GM12878 (cell line): Measurements from ENCODE around the gene PSME3. TPM values are rescaled to one million over a fixed set of nuclear protein-coding genes. Genes with fewer than 3 reads are reported as not detected.

Experiments used
- ATAC-seq: fragments of 200-7000 bp; cut with Tn5 transposase; 3 replicates; pipeline ENCODE4 v1.9.1; 2020; ENCODE audit warnings: mild to moderate bottlenecking, moderate library complexity
- BruUV-seq: library from RNA; stranded (reverse); fragments of 400-500 nt; replicated peaks from 2 replicates; lab custom pipeline; 2021; lab: Mats Ljungman, UMichigan
- CTCF ChIA-PET: fragments of 300-600 bp; sonication (Branson Sonifier 250); formaldehyde crosslinking; extraction: SDS; loops from one replicate; lab custom pipeline; 2021; ENCODE audit warnings: inconsistent platforms; lab: Yijun Ruan, JAX
- POLR2A ChIA-PET: fragments of 350-600 bp; formaldehyde crosslinking; extraction: SDS; loops from one replicate; lab custom pipeline; 2021; ENCODE audit warnings: inconsistent platforms; lab: Charles Lee
- RAD21 ChIA-PET: fragments of 300-600 bp; sonication (Branson Sonifier 250); formaldehyde crosslinking; loops from one replicate; lab custom pipeline; 2023; ENCODE audit warnings: antibody characterized with exemption; ENCODE audit not compliant: unreplicated experiment; lab: Charles Lee
- SMC1A ChIA-PET: fragments of 300-600 bp; sonication (Branson Sonifier 250); formaldehyde crosslinking; loops from one replicate; lab custom pipeline; 2023; ENCODE audit not compliant: unreplicated experiment, uncharacterized antibody; lab: Charles Lee
- DNase-seq: peaks from one replicate; pipeline ENCODE4 v3.0.0-alpha.2; 2011; ENCODE audit warnings: low read depth, low spot score
- FAIRE-seq: peaks from 3 replicates; lab custom pipeline; 2011; peaks lifted over from hg19 to GRCh38; lab: Jason Lieb, UNC
- H2AFZ ChIP-seq: 2 replicates; pipeline ENCODE4 v1.6.0; 2011; ENCODE audit warnings: low read depth, low read length, control low read depth; ENCODE audit not compliant: control insufficient read depth
- H3K27ac ChIP-seq: 2 replicates; pipeline ENCODE4 v1.5.1; 2011; ENCODE audit warnings: control low read depth; ENCODE audit not compliant: control insufficient read depth, insufficient read depth
- H3K27me3 ChIP-seq, 2 experiments: replicated peaks in 1 of 2; 2 replicates each; pipeline versions ENCODE4 v1.6.0 to v1.6.1; 2011; ENCODE audit warnings: low read length in 1 of 2; ENCODE audit not compliant: control insufficient read depth in 2 of 2, insufficient read depth in 2 of 2
- H3K36me3 ChIP-seq, 2 experiments: 2 replicates each; pipeline ENCODE4 v1.5.1; 2011; ENCODE audit warnings: low read length in 1 of 2; ENCODE audit not compliant: control insufficient read depth in 2 of 2, insufficient read depth in 2 of 2
- H3K4me1 ChIP-seq: 2 replicates; pipeline ENCODE4 v1.6.1; 2011; ENCODE audit warnings: mild to moderate bottlenecking, low read length, moderate library complexity, mixed read lengths; ENCODE audit not compliant: control insufficient read depth, insufficient read depth
- H3K4me2 ChIP-seq: 2 replicates; pipeline ENCODE4 v1.6.0; 2011; ENCODE audit warnings: control low read depth; ENCODE audit not compliant: control insufficient read depth, insufficient read depth
- H3K4me3 ChIP-seq: fragments of 200-600 bp; sonication (generic); 2 replicates; pipeline ENCODE4 v1.5.1; 2016
- H3K79me2 ChIP-seq: 2 replicates; pipeline ENCODE4 v1.6.0; 2011; ENCODE audit warnings: low read length; ENCODE audit not compliant: control insufficient read depth, insufficient read depth
- H3K9ac ChIP-seq: 2 replicates; pipeline ENCODE4 v1.8.0; 2011; ENCODE audit warnings: low read length, control low read depth, mixed read lengths; ENCODE audit not compliant: control insufficient read depth, insufficient read depth
- H3K9me3 ChIP-seq: replicated peaks from 3 replicates; pipeline ENCODE4 v1.5.1; 2011; ENCODE audit warnings: mild to moderate bottlenecking, low read length; ENCODE audit not compliant: control insufficient read depth, insufficient read depth
- H4K20me1 ChIP-seq: 2 replicates; pipeline ENCODE4 v1.6.0; 2011; ENCODE audit not compliant: control insufficient read depth, insufficient read depth
- BCL3 ChIP-seq: IDR thresholded peaks from 2 replicates; pipeline ENCODE4 v1.6.1; 2011; ENCODE audit warnings: borderline replicate concordance, low read depth, mild to moderate bottlenecking, moderate library complexity, low read length; ENCODE audit not compliant: insufficient read depth, poor library complexity, severe bottlenecking
- CBX3 ChIP-seq: fragments of 200-600 bp; sonication (generic); IDR thresholded peaks from 2 replicates; pipeline ENCODE4 v1.6.1; 2016; ENCODE audit warnings: low read depth, borderline replicate concordance
- ELK1 ChIP-seq: IDR thresholded peaks from 2 replicates; pipeline ENCODE4 v1.6.1; 2012; ENCODE audit warnings: low read depth, low read length, improper control_type of control experiment
- KLF5 ChIP-seq: fragments of 450-650 bp; IDR thresholded peaks from 2 replicates; pipeline ENCODE4 v1.6.1; 2014; ENCODE audit warnings: mild to moderate bottlenecking; ENCODE audit not compliant: partially characterized antibody
- RB1 ChIP-seq: fragments of 450-650 bp; formaldehyde crosslinking; IDR thresholded peaks from 2 replicates; pipeline ENCODE4 v1.6.1; 2017; ENCODE audit warnings: mild to moderate bottlenecking, borderline replicate concordance
- SREBF2 ChIP-seq: IDR thresholded peaks from 2 replicates; pipeline ENCODE4 v1.6.1; 2012; ENCODE audit warnings: mild to moderate bottlenecking, low read length
- STAT1 ChIP-seq: fragments of 450-650 bp; conservative IDR thresholded peaks from 2 replicates; pipeline ENCODE4 v1.6.1; 2014; ENCODE audit warnings: antibody characterized with exemption, mild to moderate bottlenecking
- TBL1XR1 ChIP-seq: IDR thresholded peaks from 2 replicates; pipeline ENCODE4 v1.6.1; 2012; ENCODE audit warnings: low read depth, low read length, improper control_type of control experiment
- ZNF622 ChIP-seq: fragments of 450-650 bp; IDR thresholded peaks from 2 replicates; pipeline ENCODE4 v1.6.1; 2017; ENCODE audit warnings: mild to moderate bottlenecking, inconsistent platforms
- WGBS: methylation state at CpG from one replicate; pipeline ENCODE4 v1.1.6; 2016; ENCODE audit warnings: low lambda C conversion rate; ENCODE audit not compliant: insufficient replicate concordance, insufficient coverage; ENCODE audit errors: missing lambda C conversion rate; 5-methylcytosine and 5-hydroxymethylcytosine counted together
- in situ Hi-C: fragments of 300-500 bp; cut with MboI; formaldehyde crosslinking; loops from 9 replicates; pipeline ENCODE4 v1.14.3; 2018; ENCODE audit warnings: mixed read lengths
- intact Hi-C: fragments of 100-400 bp; cut with micrococcal nuclease; formaldehyde crosslinking; loops from one replicate; pipeline ENCODE4 v1.14.2; 2022; ENCODE audit not compliant: unreplicated experiment
- polyA plus RNA-seq, 11 experiments: library from polyadenylated mRNA; depleted of rRNA in 4 of 11; unstranded in 6 of 11; stranded (reverse) in 5 of 11; fragments of >200 nt; fragmentation: Nextera tagmentation in 4 of 11; fragmentation: Illumina TruSeq in 1 of 11; extraction: Ambion mirVana in 4 of 11; extraction: Trizol in 1 of 11; gene quantifications; 1 replicate in 1 of 11; 2 replicates in 10 of 11; pipeline versions ENCODE4 v1.2.1 to v1.2.3, GENCODE V29; 2011 to 2016; ENCODE audit warnings: inconsistent platforms in 2 of 11, missing spikeins in 2 of 11, low read depth in 1 of 11
- total RNA-seq, 4 experiments: library from RNA; depleted of rRNA in 3 of 4; stranded (reverse); fragments of >200 nt in 3 of 4; fragmentation: Illumina TruSeq in 1 of 4; extraction: Trizol in 1 of 4; gene quantifications; 2 replicates each; pipeline versions ENCODE4 v1.2.1 to v1.2.3, GENCODE V29; 2013 to 2021
- TF ChIP-seq, protein P1 (sequence below), 3 experiments: IDR thresholded peaks in 2 of 3; conservative IDR thresholded peaks in 1 of 3; 2 replicates each; pipeline ENCODE4 v1.5.1; 2011; ENCODE audit warnings: low read depth in 3 of 3, low read length in 3 of 3, mild to moderate bottlenecking in 3 of 3, control low read depth in 2 of 3, moderate library complexity in 2 of 3, inconsistent platforms in 1 of 3, mixed read lengths in 1 of 3; ENCODE audit not compliant: control insufficient read depth in 2 of 3, insufficient read depth in 1 of 3; ENCODE audit errors: extremely low read depth in 1 of 3

The PSME3 gene
- total and polyA plus RNA-seq, 10 of the 15 experiments (the other 5 are each of a cell fraction or from before 2014, with no cell fraction given) = 26.9 to 330 (median 137) TPM

DNA sequence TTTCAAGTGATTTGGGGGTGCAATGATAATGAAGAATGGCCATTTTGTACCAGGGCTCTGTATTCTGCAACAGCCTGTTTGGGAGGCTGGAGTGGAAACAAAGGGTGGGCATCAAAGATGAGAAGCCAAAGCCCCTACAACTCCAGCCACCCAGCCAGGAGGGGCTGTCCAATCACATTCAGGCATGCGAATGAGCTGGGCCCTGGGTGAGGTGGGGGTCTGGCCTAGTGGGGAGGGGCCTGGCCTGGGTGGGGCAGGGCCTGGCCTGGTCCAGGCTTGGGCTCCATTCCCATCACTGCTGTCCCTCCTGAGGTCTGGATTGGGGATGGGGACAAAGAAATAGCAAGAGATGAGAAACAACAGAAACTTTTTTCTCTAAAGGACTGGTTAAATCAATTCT lies 24.2 kb downstream of the PSME3 start:
- ChIA-PET SMC1A (interaction anchor here (0.7 kb wide), 1 partner anchor 9 kb away, joined by 3 read pairs; no protein-coding TSS in a partner anchor), CTCF (interaction anchor here (1.3 kb wide), 1 partner anchor 140 kb away, joined by 5 read pairs; the partner anchor contains the start of gene RPL27), RAD21 (interaction anchor here (0.5 kb wide), 1 partner anchor 27 kb away, joined by 3 read pairs; no protein-coding TSS in a partner anchor), POLR2A (no interaction called here)
- no peak for ATAC-seq
- H2AFZ ChIP-seq = no peak overlapping the region
- H3K4me2 ChIP-seq = no peak overlapping the region
- TF ChIP-seq RB1 (no peak), BCL3 (no peak), STAT1 (no peak), ELK1 (no peak), KLF5 (no peak), ZNF622 (no peak), TBL1XR1 (no peak), SREBF2 (no peak), CBX3 (no peak)
- TF ChIP-seq, protein P1, sequence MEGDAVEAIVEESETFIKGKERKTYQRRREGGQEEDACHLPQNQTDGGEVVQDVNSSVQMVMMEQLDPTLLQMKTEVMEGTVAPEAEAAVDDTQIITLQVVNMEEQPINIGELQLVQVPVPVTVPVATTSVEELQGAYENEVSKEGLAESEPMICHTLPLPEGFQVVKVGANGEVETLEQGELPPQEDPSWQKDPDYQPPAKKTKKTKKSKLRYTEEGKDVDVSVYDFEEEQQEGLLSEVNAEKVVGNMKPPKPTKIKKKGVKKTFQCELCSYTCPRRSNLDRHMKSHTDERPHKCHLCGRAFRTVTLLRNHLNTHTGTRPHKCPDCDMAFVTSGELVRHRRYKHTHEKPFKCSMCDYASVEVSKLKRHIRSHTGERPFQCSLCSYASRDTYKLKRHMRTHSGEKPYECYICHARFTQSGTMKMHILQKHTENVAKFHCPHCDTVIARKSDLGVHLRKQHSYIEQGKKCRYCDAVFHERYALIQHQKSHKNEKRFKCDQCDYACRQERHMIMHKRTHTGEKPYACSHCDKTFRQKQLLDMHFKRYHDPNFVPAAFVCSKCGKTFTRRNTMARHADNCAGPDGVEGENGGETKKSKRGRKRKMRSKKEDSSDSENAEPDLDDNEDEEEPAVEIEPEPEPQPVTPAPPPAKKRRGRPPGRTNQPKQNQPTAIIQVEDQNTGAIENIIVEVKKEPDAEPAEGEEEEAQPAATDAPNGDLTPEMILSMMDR (IDR thresholded peaks at IDR 0.05 in 2 of 3, conservative IDR thresholded peaks at IDR 0.05 in 1 of 3; ENCODE audit: control insufficient read depth in 2 of 3, extremely low read depth in 1 of 3, insufficient read depth in 1 of 3, low read depth in 3 of 3, low read length in 3 of 3) = no peak
- WGBS = 67% methylated on average over 1 of the region's 1 CpG
- no TSS peak for BruUV-seq
- H4K20me1 ChIP-seq = no peaks in the 10 kb centered on the region
- no peaks in the 10 kb centered on the region for H3K27me3 ChIP-seq
- H3K79me2 ChIP-seq = no peaks in the 10 kb centered on the region
- no peaks in the 10 kb centered on the region for H3K36me3 ChIP-seq
- no peak overlapping the region for H3K4me3 ChIP-seq
- no peaks in the 10 kb centered on the region for H3K9me3 ChIP-seq
- in situ Hi-C loops (no loop called here), intact Hi-C loops (no loop called here)
- no peak for DNase-seq
- no peak overlapping the region for H3K9ac ChIP-seq
- H3K27ac ChIP-seq = no peak overlapping the region
- H3K4me1 ChIP-seq = no peaks in the 10 kb centered on the region
- FAIRE-seq = no peak
